Measurements from ENCODE around the gene NHSL2.
"Not testable (repeated sequence)": the region's sequence is repeated elsewhere in the genome, so short reads cannot be mapped to it uniquely, and the experiment has no call there.

NHSL2 gene

GRCh38 chrX:71910643-71910985 lies at the start of gene NHSL2:
Gene NHSL2, plus strand, starts transcription at chrX:71910845.
- peak within 1 kb of the TSS in 12 of 21 experiments; percentile 16 to 76 (median 47) for H3K27ac ChIP-seq
- H3K4me3 ChIP-seq = peak within 1 kb of the TSS; percentile 28 to 43 (median 34)

DNA sequence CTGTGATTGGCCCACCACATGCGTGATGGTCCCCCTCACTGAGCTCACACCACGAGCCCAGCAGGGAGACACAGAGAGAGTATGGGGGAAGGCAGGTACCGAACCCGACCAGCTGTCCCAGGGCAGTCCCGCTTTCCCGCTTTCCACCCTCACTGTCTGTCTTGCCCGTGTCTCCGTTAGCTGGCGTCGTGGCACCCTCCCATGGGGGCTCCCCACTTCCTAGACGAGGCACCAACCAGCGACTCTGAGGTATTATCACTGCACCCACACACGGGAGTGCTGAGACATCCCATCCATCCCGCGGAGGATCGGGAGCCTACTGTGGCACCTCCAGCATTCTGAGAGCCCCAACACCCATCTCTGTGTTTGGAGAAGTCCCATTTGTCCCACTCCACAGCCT lies 43.0 kb upstream of the NHSL2 start:
- no peak overlapping the region for H3K27ac ChIP-seq
- no peak overlapping the region for H3K4me3 ChIP-seq

DNA sequence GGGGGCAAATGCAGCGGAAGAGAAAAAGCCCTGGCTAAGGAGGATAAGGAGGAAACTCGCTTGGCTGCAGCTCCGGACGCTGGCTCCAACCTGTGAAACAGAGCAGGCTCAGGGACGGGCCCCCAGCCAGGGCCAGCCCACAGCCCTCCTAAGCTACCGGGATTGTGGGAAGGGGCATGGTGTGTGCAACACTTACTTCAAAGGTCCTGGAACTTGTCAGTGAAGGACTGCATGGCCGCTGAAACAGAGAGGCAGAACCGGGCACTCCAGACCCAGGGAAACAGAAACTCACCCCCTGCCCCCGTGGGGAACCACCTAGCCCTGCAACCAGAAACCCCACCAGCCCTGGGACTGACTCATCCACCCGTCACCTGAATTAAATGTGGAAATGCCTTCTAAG lies 41.1 kb upstream of the NHSL2 start:
- not testable (repeated sequence) for H3K4me3 ChIP-seq

GRCh38 chrX:71870208-71871098 lies 40.2 kb upstream of the NHSL2 start:
- Histone ChIP-seq H3K4me3 (no peak overlapping the region), H3K27ac (no peak overlapping the region)

More for the DNA sequence above, 41.1 kb upstream of the NHSL2 start:
- not testable (repeated sequence) for H3K27ac ChIP-seq

- no peak overlapping the region for H3K27ac ChIP-seq
- H3K4me3 ChIP-seq = no peak overlapping the region
These were observed 39.3 kb upstream of the NHSL2 start for GRCh38 chrX:71871367-71871766.

DNA sequence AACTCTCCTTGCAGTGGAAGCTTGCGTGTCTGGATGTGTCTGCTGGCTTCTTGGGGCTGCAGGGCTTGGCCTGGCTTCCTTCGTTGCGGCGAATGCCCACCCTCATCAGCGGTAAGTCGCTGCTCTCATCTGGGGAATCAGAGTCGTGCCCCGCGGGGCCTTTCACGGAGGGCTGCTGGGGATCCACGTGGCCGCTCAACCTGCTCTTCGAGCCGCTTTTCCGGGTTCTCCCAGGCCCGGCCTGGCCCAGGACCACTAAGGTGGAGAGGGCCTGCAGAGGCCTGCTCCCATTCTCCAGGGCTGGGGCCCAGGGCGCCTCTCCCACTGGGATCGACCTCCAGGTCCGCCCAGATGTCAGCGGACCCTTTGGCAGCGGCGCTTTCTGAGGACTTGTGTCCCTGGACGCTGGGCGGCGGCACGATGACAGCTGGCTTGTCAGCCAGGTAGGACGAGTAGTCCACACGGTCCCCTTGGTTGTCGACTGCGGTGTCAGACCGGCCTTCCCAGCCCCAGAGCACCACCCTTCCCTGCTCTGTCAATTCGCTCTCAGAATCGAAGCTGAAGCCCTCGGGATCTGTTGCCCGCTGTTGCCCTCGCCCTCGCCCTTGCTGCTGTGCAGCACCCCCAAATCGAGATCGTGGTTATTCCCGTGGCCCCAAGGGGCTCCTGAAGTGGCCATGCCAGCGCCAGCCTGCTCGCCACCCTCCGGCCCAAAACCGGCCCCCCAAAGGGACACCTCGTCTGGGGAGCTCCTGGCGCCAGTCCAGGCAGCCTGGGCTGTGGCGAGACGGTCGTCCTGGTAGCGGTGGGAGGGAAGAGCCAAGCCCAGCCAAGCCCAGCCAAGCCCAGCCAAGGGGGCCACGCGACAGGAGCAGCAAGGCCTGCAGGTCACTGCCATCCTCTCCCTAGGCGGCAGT lies 37.8 kb upstream of the NHSL2 start:
- Histone ChIP-seq H3K4me3 (no peak overlapping the region), H3K27ac (no peak overlapping the region)

DNA sequence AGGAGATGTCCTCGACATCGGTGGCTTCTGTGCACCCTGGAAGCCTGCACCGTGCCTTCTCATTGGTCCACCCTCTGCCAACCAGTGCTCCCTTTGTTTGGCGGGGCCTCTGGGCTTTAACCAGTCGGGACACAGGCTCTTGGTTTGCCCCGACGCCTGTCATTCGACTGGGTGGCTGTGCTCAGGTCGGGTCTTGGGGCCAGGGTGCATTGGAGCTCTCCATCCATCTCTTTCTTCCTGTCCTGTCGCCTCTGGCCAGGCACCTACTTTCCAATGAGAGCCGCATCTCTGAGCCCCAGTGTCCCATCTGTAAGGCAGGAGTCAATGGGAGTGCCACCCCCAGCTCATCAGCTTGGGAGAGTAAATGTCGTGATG lies 37.2 kb upstream of the NHSL2 start:
- Histone ChIP-seq H3K4me3 (no peak overlapping the region), H3K27ac (no peak overlapping the region)

DNA sequence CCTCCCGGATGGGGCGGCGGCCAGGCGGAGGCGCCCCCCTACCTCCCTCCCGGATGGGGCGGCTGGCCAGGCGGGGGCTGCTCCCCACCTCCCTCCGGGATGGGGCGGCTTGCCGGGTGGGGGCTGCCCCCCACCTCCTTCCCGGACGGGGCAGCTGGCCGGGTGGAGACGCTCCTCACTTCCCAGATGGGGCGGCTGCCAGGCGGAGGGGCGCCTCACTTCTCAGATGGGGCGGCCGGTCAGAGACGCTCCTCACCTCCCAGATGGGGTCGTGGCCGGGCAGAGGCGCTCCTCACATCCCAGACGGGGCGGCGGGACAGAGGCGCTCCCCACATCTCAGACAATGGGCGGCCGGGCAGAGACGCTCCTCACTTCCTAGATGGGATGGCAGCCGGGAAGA lies 33.8 kb upstream of the NHSL2 start:
- H3K27ac ChIP-seq, H3K4me3 ChIP-seq: not testable (repeated sequence)

DNA sequence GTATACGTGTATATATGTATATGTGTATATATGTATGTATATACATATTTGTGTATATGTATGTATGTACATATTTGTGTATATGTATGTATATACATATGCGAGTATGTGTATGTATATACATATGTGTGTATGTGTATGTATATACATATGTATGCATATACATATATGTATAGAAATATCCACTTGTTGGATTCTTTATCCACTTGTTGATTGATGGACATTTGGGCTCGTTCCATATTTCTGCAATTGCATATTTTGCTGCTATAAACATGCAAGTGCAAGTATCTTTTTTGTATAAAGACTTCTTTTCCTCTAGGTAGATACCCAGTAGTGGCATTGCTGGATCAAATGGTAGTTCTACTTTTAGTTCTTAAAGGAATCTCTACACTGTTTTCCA lies 25.5 kb upstream of the NHSL2 start:
- H3K4me3 ChIP-seq = no peak overlapping the region
- H3K27ac ChIP-seq = no peak overlapping the region

GRCh38 chrX:71895607-71896006 lies 15.0 kb upstream of the NHSL2 start:
- no peak overlapping the region for H3K27ac ChIP-seq
- H3K4me3 ChIP-seq = no peak overlapping the region

DNA sequence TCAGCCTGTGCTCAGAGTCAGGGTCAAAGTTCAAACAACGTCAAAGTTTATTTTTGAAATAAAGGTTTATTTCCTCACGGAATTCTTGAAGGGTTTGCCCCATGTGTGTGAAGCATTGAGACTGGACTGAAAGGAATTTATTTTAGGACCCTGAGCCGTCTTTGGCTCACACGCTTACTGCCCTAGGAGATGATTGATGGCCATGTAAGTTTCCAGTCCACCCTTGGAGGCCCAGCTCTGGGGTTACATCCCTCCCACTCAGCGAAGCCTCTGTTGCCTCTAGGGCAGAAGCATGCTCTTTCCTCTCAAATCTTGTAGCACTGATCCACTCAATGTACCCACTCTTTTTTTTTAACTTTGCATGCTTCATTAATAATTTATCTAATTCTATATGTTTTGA lies 4.5 kb upstream of the NHSL2 start:
- no peak overlapping the region for H3K4me3 ChIP-seq
- H3K27ac ChIP-seq = no peak overlapping the region

GRCh38 chrX:71908387-71908786 lies 2.3 kb upstream of the NHSL2 start:
- no peak overlapping the region for H3K4me3 ChIP-seq

DNA sequence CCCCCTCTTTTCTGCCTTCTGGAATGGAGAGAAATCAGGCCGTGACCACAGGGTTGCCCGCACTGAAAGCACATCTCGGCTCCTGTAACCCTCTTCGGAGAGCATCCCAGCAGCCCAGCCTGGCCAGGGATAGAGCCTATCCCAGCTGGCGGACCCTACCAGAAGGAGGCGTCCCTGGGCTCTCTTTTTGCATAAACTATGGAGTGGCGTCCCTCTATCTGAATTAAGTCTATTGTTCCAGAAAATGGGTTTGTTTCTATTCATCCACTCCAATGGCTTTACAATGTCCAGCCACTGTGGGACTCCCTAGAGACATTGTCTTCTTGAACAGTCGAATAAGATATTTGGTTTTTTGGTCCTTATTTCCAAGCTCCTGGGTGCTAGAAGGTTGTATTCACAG lies 689 bp upstream of the NHSL2 start:
- Histone ChIP-seq H3K4me3 (no peak overlapping the region), H3K27ac (no peak overlapping the region)

More at GRCh38 chrX:71908387-71908786, 2.3 kb upstream of the NHSL2 start:
- H3K27ac ChIP-seq = no peak overlapping the region

DNA sequence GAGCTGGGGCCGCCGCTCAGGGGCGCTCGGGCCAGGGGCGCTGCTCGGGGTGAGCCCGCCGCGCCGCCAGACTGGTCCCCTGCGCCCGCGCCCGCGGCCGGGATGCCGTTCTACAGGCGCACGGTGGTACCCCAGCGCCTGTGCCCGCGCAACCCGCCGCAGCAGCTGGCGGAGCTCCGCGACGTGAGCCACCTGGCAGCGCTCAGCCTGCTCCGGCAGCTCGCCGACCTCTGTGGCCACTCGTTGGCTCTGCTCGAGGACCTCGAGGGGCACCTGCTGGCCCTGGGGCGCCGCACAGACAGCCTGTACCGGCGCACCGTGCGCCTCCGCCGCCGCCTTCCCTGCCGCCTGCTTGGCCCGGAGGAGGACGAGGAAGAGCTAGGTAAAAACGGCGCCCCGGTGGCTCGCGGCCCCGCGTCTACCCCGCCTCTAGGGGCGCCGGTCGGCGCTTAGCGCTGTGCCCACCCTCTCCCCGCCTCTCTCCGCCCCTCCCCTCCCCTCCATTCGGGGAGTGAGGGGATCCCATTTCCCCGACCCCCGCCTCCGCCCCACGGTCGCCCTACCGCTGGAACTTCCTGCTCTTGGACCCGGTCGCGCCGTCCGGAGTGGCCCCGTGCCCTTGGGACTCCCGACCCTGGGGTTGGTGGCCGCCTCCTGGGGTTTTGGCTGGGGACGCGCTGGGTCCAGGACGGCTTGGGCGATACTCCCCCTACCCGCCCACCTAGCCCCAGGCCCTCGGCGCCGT lies 513 bp downstream of the NHSL2 start:
- Histone ChIP-seq H3K27ac (peak overlapping the region in 12 of 21 experiments; percentile 16 to 76 (median 47)), H3K4me3 (peak overlapping the region; percentile 28 to 43 (median 34))

GRCh38 chrX:71911731-71912050 lies 1.0 kb downstream of the NHSL2 start:
- peak overlapping the region; percentile 28 to 43 (median 34) for H3K4me3 ChIP-seq
- H3K27ac ChIP-seq = peak overlapping the region in 10 of 21 experiments; percentile 16 to 76 (median 49)

GRCh38 chrX:71912156-71912555 lies 1.5 kb downstream of the NHSL2 start:
- Histone ChIP-seq H3K4me3 (peak overlapping the region in 5 of 7 experiments; percentile 29 to 43 (median 34)), H3K27ac (peak overlapping the region in 2 of 21 experiments; percentile 32 to 55)

DNA sequence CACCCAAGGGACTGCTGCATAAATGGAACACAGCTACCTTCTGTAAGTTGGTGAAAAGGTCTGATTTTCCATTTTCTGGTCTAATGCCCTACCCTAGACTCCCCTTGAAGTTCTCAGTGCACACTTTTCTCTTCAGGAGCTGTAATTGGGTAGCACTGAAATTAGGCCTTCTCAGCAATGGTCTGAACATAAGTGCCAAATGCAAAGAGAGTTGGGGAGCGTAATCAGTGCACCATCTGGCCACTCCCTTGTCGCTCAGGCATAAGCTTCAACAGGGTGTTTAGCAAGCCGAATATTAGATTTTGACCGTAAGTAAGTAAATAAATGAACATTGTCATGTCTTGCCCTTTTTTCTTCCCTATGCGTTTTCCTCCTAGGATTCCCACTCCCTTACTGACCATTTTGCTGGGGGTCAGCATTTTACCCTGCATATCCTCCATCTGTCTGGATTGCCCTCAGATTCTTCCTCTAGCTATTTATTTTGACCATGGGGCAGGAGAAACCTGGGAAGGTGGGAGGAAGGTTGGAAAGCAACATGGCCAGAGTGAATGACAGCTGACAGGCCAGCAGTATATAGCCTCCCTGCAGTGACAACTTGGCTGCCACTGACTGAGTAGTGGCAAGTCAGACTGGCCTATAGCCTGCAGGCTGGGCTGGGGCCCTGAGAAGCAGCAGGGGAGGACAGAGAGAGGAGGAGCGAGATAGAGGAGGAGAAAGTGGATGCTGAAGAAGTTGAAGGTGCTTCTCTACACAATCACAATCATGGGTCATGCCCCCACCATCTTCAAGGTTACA lies 2.7 kb downstream of the NHSL2 start:
- H3K27ac ChIP-seq = no peak overlapping the region
- no peak overlapping the region for H3K4me3 ChIP-seq

GRCh38 chrX:71917621-71918343 lies 7.1 kb downstream of the NHSL2 start:
- Histone ChIP-seq H3K4me3 (no peak overlapping the region), H3K27ac (no peak overlapping the region)

- Histone ChIP-seq H3K4me3 (no peak overlapping the region), H3K27ac (no peak overlapping the region)
These were observed 8.8 kb downstream of the NHSL2 start for GRCh38 chrX:71919431-71919830.

Data from skin epidermis (tissue), 12 donors.